GM19395 (cell line): ENCODE data around the gene SAMM50.

Experiments used
- ATAC-seq: cut with Tn5 transposase; IDR thresholded peaks from one replicate; pipeline ENCODE4 v1.9.1; 2021; ENCODE audit warnings: mild to moderate bottlenecking, moderate library complexity; ENCODE audit not compliant: unreplicated experiment

Gene SAMM50

DNA sequence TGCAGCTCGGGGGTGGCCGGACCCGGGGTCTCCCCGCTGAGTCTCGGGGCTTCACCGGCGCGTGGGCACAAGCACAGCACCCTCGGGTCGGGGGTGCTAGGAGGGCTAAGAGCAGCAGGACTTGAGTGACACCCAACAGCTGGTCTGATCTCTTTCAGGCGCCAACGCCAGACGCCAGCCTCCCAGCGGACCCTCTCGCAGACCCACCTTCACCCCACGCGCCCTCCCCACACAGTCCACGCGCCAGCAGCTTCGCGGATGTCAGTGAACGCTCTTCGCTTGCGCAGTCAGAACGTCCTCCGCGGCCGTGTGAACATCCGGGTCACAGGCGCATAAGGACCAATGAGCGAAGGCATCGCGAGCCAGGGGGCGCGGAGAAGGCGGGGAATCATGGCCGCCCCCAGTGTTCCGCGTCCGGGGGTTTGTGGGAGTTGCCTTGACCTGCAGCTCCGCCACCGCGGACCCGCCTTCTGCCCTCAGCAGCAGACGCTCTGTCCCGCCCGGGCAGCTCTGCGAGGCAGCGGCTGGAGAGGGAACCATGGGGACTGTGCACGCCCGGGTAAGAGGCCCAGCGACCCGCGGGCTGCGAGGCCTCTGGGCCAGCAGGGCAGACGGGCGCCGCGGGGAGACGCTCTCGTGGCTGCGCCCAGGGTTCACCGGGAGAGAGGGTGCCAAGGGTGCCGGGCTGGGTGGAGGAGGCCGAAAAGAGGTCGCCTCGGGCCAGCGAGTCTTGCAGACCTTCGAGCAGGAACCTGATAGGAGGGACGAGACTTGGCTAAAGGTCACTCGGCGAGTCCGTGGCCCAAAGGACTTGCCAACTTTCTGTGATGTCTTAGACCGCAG is at the start of gene SAMM50:
Gene SAMM50 (plus strand): TSS at position 403 of the 843 bp plus-strand sequence. CDS start 136 bp downstream, at position 539.
- ATAC-seq: peak; percentile 89

DNA sequence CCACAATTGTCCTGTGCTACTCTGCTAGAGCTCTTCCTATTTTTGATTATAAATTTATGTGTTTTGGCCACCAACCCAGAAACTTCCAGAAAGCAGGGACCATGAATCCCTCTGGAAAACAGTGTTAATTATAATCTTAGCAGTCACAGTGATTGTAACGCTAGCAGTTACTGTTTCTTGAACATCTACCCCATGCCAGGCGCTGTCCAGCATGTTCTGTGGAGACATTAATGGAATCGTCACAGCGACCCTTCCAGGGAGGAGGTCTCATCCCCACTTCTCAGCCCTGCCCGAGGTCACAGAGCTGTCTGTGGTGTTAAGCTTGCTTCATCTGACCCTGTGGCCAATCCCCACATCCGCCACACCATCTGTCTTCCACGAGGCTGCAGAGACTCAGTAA is 49.6 kb upstream of the SAMM50 start:
- ATAC-seq: no peak

DNA sequence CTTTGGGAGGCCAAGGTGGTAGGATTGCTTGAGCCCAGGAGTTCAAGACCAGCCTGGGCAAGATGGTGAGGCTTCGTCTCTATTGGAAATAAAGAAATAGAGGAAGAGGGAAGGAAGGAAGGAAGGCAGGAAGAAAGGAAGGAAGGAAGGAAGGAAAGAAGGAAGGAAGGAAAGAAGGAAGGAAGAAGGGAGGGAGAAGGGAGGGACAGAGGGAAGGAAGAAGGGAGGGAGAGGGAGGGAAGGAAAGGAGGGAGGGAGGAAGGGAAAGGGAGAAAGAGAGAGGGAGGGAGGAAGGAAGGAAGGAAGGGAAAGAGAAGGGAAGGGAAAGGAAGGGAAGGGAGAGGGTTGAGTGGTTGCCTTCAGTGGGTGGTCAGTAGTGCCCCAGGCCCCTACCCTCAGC is 45.5 kb upstream of the SAMM50 start:
- ATAC-seq: no peak

DNA sequence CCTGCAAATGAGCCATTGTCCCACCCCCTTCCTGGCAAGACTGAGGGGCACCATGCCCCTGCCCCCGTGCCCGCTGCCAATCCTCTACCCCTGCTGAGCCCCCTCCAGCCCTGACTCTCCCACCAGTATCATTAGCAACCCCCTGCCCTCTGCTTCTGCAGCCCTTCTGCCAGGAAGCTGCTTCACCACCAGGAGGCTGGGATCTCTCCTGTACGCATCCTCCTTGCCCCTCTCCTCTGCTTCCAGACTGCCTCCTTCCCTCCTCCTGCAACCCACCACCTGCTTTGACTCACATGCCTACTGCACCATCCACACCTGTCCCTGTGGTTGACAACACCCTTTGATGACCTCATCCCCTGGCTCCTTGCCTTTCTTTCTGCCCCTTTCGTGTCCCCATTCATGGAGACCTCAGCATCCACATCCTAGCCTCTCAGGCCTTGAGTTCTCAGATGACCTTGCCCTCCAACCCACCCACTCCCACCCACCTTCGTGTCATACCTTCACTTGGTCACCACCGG is 45.0 kb upstream of the SAMM50 start:
- no peak for ATAC-seq

DNA sequence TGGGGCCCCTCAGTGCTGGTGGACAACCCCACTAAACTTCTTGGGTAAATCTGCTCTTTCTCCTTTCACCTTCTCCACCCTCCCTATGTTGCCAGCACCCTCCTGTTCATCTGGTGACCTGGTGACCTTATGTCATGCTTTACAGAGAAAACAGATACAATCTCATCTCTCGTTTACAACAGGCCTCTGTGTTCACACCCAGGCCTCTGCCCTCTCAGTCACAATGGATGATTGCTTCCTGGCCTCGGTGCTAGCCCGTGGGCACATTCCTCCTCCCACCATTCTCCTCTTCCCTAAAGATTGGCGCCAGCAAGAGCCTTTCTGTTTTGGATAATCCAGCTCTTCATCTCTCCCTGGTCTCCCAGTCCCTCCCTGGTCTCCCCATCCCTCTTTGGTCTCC is 43.9 kb upstream of the SAMM50 start:
- no peak for ATAC-seq

DNA sequence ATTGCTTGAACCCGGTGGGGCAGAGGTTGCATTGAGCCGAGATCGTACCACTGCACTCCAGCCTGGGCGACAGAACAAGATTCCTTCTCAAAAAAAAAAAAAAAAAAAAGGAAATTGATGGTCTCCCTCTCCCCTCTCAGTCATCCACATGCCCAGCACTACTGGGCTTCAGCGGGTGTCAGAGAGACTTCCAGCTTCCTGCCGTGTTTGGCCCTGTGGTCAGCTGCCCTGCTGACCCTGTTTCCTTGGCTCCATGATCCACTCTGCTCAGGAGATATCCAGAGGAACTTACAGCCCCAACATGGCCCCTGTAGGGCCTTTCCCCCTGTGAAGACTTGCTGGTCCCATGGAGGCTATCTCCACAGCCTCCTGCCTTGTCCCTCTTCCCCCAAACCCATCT is 37.7 kb upstream of the SAMM50 start:
- no peak for ATAC-seq

DNA sequence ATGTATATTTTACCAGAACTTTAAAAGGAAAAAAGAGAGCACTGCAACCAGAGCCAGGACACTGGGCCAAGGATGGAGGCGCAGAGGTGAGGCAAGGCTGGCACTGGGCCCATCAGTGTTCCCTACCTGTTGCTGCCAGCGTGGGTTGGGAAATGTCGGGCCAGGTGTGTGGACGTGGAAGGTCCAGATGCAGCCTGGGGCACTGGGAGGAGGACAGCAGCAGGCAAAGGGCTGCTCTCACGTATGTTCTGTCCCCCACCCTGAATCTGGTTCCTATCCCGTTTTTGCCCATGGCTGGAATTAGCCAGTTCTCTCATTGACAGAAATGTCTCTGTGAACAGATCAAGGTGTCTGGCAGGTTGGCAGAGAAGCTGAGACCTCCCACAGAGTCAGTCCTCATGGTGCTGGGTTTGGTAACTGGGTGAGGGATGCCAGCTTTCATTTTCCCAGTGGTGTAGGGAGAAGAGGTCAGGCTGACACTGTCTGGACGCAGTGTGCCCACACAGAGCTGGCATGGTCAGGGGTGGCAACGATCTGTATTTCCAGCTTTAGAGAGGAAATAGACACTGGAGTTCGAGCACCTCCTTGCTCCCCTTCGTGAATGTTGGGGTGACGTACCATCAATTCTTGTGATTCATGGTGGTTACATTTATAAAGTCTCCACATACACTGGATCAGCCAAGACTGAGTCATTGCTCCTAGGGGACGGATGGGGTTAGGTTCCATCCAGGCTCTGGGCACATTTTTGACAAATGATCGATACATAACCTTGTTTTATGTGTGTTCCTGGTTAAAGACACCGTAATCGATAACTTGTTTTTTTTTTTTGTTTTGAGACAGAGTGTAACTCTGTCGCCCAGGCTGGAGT is 35.9 kb upstream of the SAMM50 start:
- ATAC-seq: no peak

DNA sequence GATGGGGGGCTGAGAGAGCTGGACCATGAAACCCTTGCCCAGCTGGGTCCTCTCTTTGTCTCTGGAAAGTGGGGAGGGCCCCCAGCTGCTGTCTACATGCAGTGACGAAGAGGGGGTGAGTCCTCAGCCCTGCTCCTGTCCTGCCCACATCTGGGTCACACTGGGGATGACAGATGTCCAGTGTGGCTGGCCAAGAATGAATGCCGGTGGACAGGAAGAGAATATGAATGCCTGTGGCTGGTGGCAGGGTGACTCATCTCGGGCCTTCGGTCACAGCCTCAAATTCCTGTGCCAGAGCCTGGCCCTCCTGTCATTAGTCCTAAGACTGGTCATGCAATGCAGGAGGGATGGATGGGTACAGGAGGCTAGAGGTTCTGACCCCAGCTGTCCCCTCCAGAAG is 33.9 kb upstream of the SAMM50 start:
- no peak for ATAC-seq

DNA sequence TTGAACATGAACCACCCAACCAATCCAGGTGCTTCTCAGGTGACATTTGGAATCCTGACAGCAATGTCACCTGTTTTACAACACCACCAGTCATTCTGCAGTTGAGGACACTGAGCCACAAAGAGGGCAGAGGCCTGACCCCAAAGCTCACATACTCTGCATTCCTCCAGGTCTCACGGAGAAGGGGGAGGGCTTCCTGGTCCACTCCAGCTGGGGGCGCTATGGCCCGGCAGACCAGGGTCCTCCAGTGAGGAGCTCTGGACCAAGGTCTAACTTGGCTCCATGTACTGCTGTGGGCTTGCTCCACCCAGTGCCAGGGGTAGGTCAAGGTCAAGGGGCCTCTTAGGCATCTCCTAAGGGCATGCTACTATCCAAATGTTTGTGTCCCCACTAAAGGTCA is 33.1 kb upstream of the SAMM50 start:
- ATAC-seq: no peak

DNA sequence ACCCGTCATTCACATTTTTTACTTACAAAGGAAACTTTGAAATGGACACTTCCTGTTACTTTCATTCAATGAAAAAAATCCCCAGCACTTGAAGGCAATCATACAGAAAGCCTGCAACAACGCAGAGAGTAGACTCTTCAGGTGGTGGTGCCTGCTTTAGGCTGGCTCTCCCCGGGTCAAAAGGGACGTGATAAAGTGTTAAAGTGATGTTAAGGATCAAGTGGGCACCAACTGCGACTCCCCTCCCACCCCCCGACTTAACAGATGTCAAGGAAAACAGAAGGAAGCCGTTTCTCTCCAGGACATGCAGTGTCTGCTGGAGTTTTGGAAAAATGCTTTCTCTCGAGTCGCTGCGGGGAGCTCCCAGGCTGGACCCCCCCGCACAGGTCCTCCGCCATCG is 32.1 kb upstream of the SAMM50 start:
- ATAC-seq: no peak

DNA sequence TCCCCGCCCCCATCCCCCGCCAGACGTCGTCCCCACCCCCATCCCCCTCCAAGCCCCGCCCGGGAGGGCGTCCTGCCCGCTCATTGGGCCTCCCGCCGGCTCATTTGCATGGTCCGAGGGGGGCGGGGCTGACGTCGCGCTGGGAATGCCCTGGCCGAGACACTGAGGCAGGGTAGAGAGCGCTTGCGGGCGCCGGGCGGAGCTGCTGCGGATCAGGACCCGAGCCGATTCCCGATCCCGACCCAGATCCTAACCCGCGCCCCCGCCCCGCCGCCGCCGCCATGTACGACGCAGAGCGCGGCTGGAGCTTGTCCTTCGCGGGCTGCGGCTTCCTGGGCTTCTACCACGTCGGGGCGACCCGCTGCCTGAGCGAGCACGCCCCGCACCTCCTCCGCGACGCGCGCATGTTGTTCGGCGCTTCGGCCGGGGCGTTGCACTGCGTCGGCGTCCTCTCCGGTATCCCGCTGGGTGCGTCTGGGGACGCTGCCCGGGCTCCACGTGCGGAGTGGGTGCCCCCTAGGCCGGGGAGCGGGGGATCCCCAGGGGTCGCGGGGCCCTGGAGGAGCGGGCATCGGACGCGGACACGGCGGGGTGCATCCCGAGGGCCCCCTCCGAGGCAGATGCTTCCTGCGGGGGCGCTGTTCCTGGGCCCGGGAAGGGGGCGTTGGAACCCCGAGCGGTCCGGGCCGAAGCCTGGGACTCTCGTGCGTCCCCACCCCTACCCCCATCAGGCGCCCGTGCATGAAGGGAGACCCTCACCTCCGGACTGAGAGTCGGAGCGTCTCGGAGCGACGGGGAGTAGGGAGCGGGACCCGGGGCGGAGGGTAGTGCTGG is 31.4 kb upstream of the SAMM50 start, which contains the start of gene PNPLA3:
Gene PNPLA3 (plus strand): TSS at position 175 of the 834 bp plus-strand sequence. CDS start 107 bp downstream, at position 282.
- ATAC-seq: no peak

DNA sequence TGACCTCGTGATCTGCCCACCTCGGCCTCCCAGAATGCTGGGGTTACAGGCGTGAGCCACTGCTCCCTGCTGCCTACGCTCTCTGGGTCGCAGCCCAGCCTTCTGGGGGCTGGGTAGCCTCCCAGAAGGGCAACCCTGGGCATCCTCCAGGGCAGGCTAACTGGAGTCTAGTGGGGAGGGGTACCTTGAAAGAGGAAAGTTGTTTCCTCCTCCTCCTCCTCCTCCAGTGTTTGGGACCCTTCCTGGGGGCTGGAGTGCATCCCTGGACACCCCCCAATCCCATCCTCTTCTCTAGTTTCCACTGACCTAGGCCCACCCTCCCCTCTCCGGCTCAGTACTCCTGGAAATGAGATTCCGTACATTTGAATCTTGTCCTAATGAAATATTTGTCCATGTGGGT is 30.4 kb upstream of the SAMM50 start:
- no peak for ATAC-seq

DNA sequence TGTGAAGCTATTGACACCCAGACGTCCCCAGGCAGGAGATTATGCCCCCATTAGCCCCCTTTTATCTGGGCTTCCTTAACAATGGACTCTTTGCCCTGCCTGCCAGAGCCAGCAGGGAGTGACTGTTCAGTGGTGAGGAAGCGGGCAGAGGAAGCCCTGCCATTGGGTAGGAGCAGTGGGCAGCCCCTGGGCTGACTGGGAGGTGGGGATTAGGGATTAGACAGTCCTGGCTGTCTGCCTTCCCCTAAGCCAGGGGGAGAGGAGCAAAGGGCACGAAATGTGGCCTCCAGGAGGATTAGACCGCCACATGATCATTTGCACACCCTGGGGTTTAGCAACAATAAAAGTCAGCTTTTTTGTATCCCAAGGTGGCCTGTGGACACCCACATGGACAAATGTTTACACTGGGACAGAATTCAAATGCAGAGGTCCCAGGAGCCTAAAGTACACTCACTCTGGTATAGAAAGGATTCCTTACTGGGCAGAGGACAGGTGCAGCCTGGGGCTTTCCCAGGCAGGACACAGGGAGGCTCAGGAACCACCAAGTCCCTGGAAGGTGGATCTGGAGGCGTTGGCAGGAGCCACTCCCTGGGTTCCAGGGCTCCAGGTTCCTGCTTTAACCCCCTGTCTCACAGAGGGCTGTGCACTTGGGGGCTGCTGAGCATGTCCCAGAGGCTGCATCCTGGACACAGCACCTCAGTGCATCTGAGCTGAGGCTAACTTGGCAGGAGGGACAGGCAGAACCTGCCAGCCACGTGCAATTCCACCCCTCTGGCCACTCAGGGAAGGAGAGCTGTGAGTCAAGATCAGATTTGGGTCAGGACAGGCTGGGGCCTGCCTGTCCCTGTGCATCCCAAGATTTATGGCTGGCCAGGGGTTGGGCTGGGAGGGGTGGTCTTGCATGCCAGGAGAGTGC is 29.6 kb upstream of the SAMM50 start:
- ATAC-seq: no peak

DNA sequence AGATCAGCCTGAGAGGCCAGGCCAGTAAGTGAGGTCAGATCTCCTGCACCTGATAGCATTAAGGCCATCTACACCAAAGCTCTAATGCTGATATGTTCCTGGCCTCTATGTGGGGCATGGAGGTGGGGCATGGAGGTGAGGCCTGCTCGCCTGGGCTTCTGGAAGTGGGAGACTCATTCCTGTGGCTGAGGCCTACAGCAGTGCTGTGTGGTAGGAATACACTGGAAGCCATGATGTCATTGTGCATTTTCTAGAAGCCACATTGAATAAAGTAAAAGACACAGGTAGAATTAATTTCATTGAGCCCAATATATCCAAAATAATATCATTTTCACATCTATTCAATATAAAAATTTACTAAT is 28.9 kb upstream of the SAMM50 start:
- no peak for ATAC-seq

DNA sequence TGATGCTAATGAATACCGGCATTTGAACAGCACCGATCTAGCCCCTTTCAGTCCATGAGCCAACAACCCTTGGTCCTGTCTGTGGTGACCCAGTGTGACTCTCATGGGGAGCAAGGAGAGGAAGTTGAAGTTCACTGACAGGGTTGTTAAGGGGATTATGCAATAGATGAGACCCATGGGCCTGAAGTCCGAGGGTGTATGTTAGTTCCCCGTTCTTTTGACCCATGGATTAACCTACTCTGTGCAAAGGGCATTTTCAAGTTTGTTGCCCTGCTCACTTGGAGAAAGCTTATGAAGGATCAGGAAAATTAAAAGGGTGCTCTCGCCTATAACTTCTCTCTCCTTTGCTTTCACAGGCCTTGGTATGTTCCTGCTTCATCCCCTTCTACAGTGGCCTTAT is 26.8 kb upstream of the SAMM50 start:
- no peak for ATAC-seq

DNA sequence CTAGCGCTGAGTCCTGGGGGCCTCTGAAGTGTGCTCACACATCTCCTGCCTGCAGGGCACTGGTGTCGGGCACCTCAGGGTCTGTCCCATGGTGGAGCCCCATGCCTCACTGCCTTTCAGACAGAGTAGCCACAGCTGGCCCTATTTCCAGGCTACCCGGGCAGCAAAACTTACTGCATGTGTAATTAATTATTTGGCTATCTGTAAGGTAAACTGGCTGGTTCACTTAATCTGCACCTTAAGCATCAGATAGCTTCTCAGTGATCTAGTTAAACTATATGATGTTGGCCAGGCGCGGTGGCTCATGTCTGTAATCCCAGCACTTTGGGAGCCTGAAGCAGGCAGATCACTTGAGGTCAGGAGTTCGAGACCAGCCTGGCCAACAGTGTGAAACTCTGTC is 26.3 kb upstream of the SAMM50 start:
- no peak for ATAC-seq

DNA sequence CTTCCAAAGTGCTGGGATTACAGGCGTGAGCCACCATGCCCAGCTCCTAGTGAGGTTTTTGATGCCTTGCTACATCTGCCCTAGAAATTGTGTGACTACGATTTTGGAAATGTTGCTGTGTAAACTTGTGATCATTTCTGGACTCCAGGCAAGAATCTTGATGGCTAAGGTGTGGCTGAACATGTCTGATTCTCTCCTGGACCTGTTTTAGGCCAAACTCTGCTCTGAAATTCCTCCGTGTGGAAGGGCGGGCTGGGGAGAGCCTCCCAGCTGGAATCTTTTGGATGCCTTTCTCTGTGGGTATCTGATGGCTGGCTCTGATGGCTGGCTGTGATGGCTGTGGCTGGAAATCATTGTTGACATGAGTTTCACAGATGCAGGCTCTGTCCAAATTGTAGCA is 23.5 kb upstream of the SAMM50 start:
- ATAC-seq: no peak

DNA sequence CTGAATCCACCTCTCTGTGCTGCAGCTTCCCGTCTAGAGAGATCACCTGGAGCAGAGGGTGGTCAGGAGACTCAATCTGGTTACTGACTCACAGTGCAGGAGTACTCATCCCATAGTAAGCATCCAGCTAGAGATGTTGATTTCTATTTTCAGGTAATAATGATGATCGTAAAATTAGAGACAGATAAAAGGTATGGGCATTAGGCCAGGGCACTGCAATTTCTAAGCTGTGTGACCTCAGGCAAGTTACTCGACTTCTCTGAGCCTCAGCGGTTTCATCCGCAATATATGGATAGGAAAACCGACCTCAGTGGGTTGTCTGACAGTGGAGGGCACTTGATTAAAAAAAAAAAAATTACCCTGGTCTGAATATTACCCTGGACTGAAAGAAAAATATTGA is 13.8 kb upstream of the SAMM50 start:
- ATAC-seq: no peak

DNA sequence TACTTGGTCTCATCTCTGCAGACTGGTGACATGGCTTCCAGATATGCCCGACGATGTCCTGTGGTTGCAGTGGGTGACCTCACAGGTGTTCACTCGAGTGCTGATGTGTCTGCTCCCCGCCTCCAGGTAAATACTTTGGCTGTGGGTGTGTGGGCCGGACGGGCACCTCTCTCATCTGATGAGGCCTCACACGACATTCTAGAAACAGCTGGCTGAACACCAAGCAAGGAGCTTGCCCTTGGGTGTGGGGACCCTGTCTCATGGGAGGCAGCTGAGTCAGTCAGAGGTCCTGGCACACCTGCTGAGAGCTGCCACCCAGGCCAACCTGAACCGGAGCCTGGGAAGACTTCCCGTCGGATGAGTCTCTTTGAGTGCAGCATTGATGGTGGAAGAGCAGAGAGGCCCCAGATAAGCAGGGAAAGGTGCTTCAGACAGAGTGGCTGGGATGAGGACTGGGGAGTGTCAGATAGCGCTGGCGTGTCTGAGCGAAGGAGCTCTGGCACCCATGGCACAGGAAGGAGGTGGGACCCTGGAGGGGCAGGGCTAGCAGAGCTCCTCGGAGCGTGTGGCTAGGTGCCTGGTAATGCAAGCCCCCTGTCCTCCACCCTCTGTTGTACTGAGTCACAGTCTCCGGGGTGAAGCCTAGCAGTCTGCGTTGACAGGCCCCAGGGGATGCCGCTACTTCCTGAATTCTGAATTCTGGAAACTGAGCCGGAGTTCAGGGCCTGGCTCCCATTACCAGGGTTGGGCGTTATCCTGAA is 10.4 kb upstream of the SAMM50 start:
- ATAC-seq: no peak
